Upper lobe of left lung (tissue), 6 donors: ENCODE measurements around the gene ADAMTS17. TPM values are rescaled to one million over a fixed set of nuclear protein-coding genes. Genes with fewer than 3 reads are reported as not detected.

Source experiments
- ATAC-seq, 2 donors: fragments of 200-7000 bp; cut with Tn5 transposase; one replicate each; pipeline ENCODE4 v1.9.1; 2022; ENCODE audit warnings: mild to moderate bottlenecking in 2 of 2, moderate library complexity in 2 of 2; ENCODE audit not compliant: low FRiP score in 2 of 2
- DNase-seq, 2 donors: peaks; one replicate each; pipeline ENCODE4 v3.0.0-alpha.2; 2019 to 2020
- H3K27ac ChIP-seq, 4 donors: fragments of 200-600 bp; sonication (generic); one replicate each; pipeline ENCODE4 v1.5.1; 2016 to 2019
- H3K27me3 ChIP-seq, 4 donors: fragments of 200-600 bp; sonication (generic); one replicate each; pipeline ENCODE4 v1.5.1; 2017 to 2019
- H3K36me3 ChIP-seq, 4 donors: fragments of 200-600 bp; sonication (generic); one replicate each; pipeline ENCODE4 v1.5.1; 2016 to 2019
- H3K4me1 ChIP-seq, 4 donors: fragments of 200-600 bp; sonication (generic); one replicate each; pipeline ENCODE4 v1.5.1; 2018 to 2019
- H3K4me3 ChIP-seq, 4 donors: fragments of 200-600 bp; sonication (generic); one replicate each; pipeline ENCODE4 v1.5.1; 2017 to 2019; ENCODE audit warnings: mild to moderate bottlenecking in 2 of 4, moderate library complexity in 1 of 4
- H3K9me3 ChIP-seq, 4 donors: fragments of 200-600 bp; sonication (generic); one replicate each; pipeline ENCODE4 v1.5.1; 2018 to 2019
- CTCF ChIP-seq, 6 experiments: fragments of 450-650 bp in 4 of 6; fragments of 200-600 bp in 2 of 6; sonication (generic) in 2 of 6; IDR thresholded peaks; one replicate each; pipeline ENCODE4 v1.5.1; 2016 to 2019; ENCODE audit warnings: antibody characterized with exemption in 6 of 6
- EP300 ChIP-seq, 4 donors: sonication (generic); formaldehyde crosslinking; IDR thresholded peaks; one replicate each; pipeline ENCODE4 v1.5.1; 2017; ENCODE audit warnings: antibody characterized with exemption in 4 of 4, control low read depth in 2 of 4
- POLR2A ChIP-seq, 4 donors: fragments of 450-650 bp; IDR thresholded peaks; one replicate each; pipeline ENCODE4 v1.5.1; 2016 to 2017; ENCODE audit warnings: antibody characterized with exemption in 4 of 4, mild to moderate bottlenecking in 2 of 4
- POLR2AphosphoS5 ChIP-seq, 2 donors: sonication (generic); formaldehyde crosslinking; IDR thresholded peaks; one replicate each; pipeline ENCODE4 v1.5.1; 2017; ENCODE audit warnings: antibody characterized with exemption in 2 of 2
- WGBS, 2 donors: methylation state at CpG; one replicate each; pipeline ENCODE4 v1.1.5; 2017 to 2018; 5-methylcytosine and 5-hydroxymethylcytosine counted together
- total RNA-seq, 6 donors: library from RNA; depleted of rRNA in 4 of 6; stranded (reverse); fragments of >200 nt in 4 of 6; gene quantifications; one replicate each; pipeline versions ENCODE4 v1.1.0 to v1.2.1, GENCODE V29; 2016 to 2021
- donor health status: DM: no; HTN: no; CAD: no; lungs with moderate emphysema.
- donor health status: DM: no; HTN: yes; CAD: no; lungs with severe emphysema.

The ADAMTS17 gene
- total RNA-seq, 6 donors from 2014 or later, result 3.2 to 11.5 (median 5.7) TPM

GRCh38 chr15:100252359-100252758, 89.4 kb downstream of the ADAMTS17 start:
- Histone ChIP-seq H3K4me1 (no peaks in the 10 kb centered on the region), H3K36me3 (no peaks in the 10 kb centered on the region), H3K9me3 (no peaks in the 10 kb centered on the region), H3K27me3 (no peaks in the 10 kb centered on the region), H3K4me3 (no peak overlapping the region), H3K27ac (no peak overlapping the region)
- no peak for TF ChIP-seq CTCF (IDR thresholded peaks at IDR 0.05)
- no peak for TF ChIP-seq EP300 (IDR thresholded peaks at IDR 0.05)
- TF ChIP-seq POLR2A (IDR thresholded peaks at IDR 0.05), result no peak
- TF ChIP-seq POLR2AphosphoS5 (IDR thresholded peaks at IDR 0.05), result no peak
- DNase-seq, result peak in 1 of 2 donors; percentile 19
- ATAC-seq, result no peak
- WGBS, 2 donors, result 70 to 73% methylated on average over 8 to 9 of the region's 9 CpGs

- DNase-seq (peak in 1 of 2 donors; percentile 18), ATAC-seq (peak in 1 of 2 donors; percentile 53)
- TF ChIP-seq CTCF (IDR thresholded peaks at IDR 0.05) (no peak), EP300 (IDR thresholded peaks at IDR 0.05) (no peak), POLR2A (IDR thresholded peaks at IDR 0.05) (no peak), POLR2AphosphoS5 (IDR thresholded peaks at IDR 0.05) (no peak)
- Histone ChIP-seq H3K9me3 (no peaks in the 10 kb centered on the region), H3K36me3 (no peaks in the 10 kb centered on the region), H3K4me1 (no peaks in the 10 kb centered on the region), H3K27me3 (no peaks in the 10 kb centered on the region), H3K4me3 (no peak overlapping the region), H3K27ac (no peak overlapping the region)
- 72 to 81% methylated on average over 10 of the region's 10 CpGs for WGBS, 2 donors
Observed at GRCh38 chr15:100250176-100250800, 91.5 kb downstream of the ADAMTS17 start.

- Histone ChIP-seq H3K27ac (no peak overlapping the region), H3K9me3 (no peaks in the 10 kb centered on the region), H3K4me1 (no peaks in the 10 kb centered on the region), H3K4me3 (no peak overlapping the region), H3K27me3 (no peaks in the 10 kb centered on the region), H3K36me3 (no peaks in the 10 kb centered on the region)
- no peak for ATAC-seq
- TF ChIP-seq POLR2A (IDR thresholded peaks at IDR 0.05) (no peak), EP300 (IDR thresholded peaks at IDR 0.05) (no peak), POLR2AphosphoS5 (IDR thresholded peaks at IDR 0.05) (no peak), CTCF (IDR thresholded peaks at IDR 0.05) (no peak)
- 90 to 99% methylated on average over 4 to 9 of the region's 9 CpGs for WGBS, 2 donors
- peak in 1 of 2 donors; percentile 5 for DNase-seq
Observed at GRCh38 chr15:100249096-100249815, 92.5 kb downstream of the ADAMTS17 start.

- no peak for ATAC-seq
Observed at GRCh38 chr15:100248236-100248635, 93.5 kb downstream of the ADAMTS17 start.

More at GRCh38 chr15:100248236-100248635, 93.5 kb downstream of the ADAMTS17 start:
- H3K4me3 ChIP-seq, result no peak overlapping the region
- no peak overlapping the region for H3K27ac ChIP-seq
- 81 to 85% methylated on average over 5 of the region's 5 CpGs for WGBS, 2 donors
- no peaks in the 10 kb centered on the region for H3K36me3 ChIP-seq
- no peaks in the 10 kb centered on the region for H3K27me3 ChIP-seq
- H3K4me1 ChIP-seq, result no peaks in the 10 kb centered on the region
- peak in 1 of 2 donors; percentile 6 for DNase-seq
- TF ChIP-seq POLR2A (IDR thresholded peaks at IDR 0.05), result no peak
- no peak for TF ChIP-seq POLR2AphosphoS5 (IDR thresholded peaks at IDR 0.05)
- TF ChIP-seq CTCF (IDR thresholded peaks at IDR 0.05), result no peak
- TF ChIP-seq EP300 (IDR thresholded peaks at IDR 0.05), result no peak
- no peaks in the 10 kb centered on the region for H3K9me3 ChIP-seq
